ENCODE data around the gene STK33.

DNA sequence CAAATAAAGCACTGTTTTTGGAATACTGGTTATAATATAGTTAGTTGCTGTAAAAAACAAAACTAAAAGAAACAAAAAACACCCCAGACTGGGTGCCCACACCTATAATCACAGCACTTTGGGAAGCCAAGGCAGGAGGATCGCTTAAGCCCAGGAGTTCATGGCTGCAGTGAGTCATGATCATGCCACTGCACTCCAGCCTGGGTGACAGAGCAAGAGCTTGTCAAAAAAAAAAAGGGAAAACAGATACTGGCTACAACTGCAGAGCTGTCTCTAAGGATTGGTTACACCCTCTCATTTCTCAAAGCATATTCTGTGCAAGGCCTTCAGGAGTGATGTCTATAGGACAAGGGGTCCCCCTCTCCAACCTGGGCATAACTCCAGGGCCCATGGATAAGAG is 14.6 kb upstream of the STK33 start:
- no peak for TF ChIP-seq ZNF883 (CRISPR knock-in tag; IDR thresholded peaks at IDR 0.05; ENCODE audit: not compliant biosample characterization)
- TF ChIP-seq, protein P1, sequence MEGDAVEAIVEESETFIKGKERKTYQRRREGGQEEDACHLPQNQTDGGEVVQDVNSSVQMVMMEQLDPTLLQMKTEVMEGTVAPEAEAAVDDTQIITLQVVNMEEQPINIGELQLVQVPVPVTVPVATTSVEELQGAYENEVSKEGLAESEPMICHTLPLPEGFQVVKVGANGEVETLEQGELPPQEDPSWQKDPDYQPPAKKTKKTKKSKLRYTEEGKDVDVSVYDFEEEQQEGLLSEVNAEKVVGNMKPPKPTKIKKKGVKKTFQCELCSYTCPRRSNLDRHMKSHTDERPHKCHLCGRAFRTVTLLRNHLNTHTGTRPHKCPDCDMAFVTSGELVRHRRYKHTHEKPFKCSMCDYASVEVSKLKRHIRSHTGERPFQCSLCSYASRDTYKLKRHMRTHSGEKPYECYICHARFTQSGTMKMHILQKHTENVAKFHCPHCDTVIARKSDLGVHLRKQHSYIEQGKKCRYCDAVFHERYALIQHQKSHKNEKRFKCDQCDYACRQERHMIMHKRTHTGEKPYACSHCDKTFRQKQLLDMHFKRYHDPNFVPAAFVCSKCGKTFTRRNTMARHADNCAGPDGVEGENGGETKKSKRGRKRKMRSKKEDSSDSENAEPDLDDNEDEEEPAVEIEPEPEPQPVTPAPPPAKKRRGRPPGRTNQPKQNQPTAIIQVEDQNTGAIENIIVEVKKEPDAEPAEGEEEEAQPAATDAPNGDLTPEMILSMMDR (CRISPR knock-in tag; IDR thresholded peaks at IDR 0.05), result no peak
